ENCODE data around the gene TARS3.

The TARS3 gene

GRCh38 chr15:101608201-101608600 is 116.1 kb downstream of the TARS3 start:
- no peak for TF ChIP-seq CTCF (IDR thresholded peaks at IDR 0.05; ENCODE audit: control extremely low read depth, extremely low read depth, low read depth, missing control alignments)
- CTCF ChIA-PET, result interaction anchor here (1.2 to 1.9 kb wide), 2 partner anchors 9 to 33 kb away, joined by 4 to 7 read pairs; no protein-coding TSS in a partner anchor
- DNase-seq (ENCODE audit: extremely low spot score), result no peak
- POLR2A ChIA-PET, result no interaction called here

- CTCF ChIA-PET, result no interaction called here
- TF ChIP-seq CTCF (IDR thresholded peaks at IDR 0.05; ENCODE audit: control extremely low read depth, extremely low read depth, low read depth, missing control alignments), result no peak
- DNase-seq (ENCODE audit: extremely low spot score), result no peak
- POLR2A ChIA-PET, result no interaction called here
Observed at GRCh38 chr15:101607108-101607507, 117.2 kb downstream of the TARS3 start.

GRCh38 chr15:101604124-101604874 is 120.0 kb downstream of the TARS3 start:
- no peak for DNase-seq (ENCODE audit: extremely low spot score)
- CTCF ChIA-PET, result no interaction called here
- POLR2A ChIA-PET, result no interaction called here
- TF ChIP-seq CTCF (IDR thresholded peaks at IDR 0.05; ENCODE audit: control extremely low read depth, extremely low read depth, low read depth, missing control alignments), result no peak

Measured in GM10248 (cell line).